GM21576 (cell line): ENCODE measurements around the gene RPS6KA3.
A peak's percentile ranks its signal among the peaks of the same experiment; 100 is the strongest.

Experiments
- ATAC-seq: cut with Tn5 transposase; IDR thresholded peaks from one replicate; pipeline ENCODE4 v1.9.1; 2021; ENCODE audit warnings: mild to moderate bottlenecking, moderate library complexity; ENCODE audit not compliant: unreplicated experiment

RPS6KA3 gene

DNA sequence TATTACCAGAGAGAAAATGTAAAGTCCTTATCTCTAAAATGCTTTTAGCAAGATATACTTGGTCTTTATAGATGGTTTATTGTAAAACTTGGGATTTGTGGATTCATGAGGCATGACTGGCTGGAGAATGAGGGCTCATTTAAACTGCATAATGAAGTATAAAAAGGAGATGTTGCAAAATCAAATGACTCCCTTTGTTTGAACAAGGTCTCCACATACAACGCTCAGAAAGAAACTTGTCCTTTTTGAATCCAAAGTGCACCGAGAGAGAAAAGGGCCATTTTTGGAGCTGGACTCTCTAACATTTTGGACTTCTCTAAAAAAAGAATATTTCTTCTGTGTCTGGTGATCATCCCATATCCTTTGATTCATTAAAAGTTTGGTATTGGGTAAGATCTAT is 117.4 kb downstream of the RPS6KA3 start:
- no peak for ATAC-seq

GRCh38 chrX:20147561-20147960 is 119.1 kb downstream of the RPS6KA3 start:
- ATAC-seq: no peak

DNA sequence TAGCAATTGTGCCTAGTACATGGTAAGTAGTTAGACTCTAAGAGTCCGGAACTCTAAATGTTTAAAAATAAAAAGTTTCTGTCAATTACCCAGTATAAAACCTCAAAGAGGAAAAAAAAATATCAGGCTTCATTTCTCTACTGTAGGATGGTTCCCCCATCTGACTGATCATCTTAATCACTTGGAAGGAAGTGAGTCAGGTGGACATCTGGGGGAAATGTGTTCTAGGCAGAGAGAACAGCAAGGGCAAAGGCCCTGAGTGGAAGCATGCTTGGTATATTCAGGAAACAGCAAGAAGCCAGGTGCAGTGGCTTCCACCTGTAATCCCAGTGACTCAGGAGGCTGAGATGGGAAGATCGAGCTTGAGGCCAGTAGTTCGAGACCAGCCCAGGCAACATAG is 122.2 kb downstream of the RPS6KA3 start:
- no peak for ATAC-seq

GRCh38 chrX:20143561-20143960 is 123.1 kb downstream of the RPS6KA3 start:
- no peak for ATAC-seq

DNA sequence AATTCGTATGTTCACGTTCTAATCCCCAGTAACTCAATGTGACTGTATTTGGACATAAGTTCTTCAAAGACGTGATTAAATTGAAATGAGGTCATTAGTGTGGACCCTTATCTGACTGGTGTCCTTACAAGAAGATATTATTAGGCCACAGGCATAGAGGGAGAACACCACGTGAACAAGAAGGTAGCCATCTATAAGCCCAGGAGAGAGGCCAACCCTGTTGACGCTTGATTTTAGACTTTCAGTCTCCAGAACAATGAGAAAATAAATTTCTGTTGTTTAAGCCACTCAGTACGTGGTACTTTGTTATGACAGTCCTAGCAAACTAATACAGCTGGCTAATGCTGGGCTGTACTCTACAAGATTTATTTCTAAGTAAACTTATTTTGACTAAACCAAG is 123.6 kb downstream of the RPS6KA3 start:
- no peak for ATAC-seq

DNA sequence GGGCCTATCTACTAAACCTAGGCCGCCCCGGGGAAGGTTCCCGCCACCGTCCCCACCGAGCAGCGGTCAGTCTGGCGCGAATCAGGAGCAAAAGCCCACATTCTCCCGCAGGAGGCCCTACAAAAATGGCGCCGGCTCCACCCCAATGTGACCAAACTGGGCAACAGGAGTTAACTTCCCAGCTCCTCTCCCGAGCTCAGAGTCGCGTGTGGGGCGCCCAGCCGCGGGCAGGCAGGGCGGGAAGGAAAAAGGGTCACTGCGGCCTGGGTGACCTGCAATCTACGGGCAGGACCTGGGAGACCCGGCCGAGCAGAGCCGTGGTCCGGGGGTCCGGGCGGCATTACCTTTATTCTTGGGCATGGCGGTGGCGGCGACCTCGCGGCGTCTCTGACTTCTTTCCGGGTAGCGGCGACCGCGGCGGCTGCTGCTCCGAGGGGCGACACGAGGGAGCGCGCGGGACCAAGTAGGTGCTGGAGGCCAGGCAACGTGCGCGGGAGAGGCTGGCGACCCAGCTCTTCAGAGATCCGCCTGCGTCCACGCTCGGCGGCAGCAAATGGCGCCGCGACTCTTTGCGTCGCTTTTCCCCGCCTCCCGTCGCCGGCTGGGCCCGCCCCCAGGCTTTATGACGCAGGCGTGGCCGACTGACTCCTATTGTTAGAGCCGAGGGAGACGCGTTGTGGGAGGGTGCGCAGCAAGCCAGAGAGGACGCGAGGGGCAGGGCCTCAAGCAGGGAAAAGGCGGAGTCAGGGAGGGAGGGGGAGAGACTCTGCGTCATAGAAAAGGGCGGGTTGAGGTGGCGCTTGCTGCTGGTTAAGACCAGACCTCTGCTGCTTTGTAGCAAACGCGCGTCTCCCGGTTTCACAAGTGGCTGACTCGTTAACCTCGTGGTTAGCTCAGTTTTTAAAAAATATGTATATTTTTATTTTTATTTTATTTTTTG is 125.2 kb downstream of the RPS6KA3 start, which contains the start of gene EIF1AX:
TSS of gene EIF1AX (minus strand) at position 558 of the 940 bp plus-strand sequence. CDS start at position 360, 198 bp downstream.
- peak; percentile 99 for ATAC-seq

DNA sequence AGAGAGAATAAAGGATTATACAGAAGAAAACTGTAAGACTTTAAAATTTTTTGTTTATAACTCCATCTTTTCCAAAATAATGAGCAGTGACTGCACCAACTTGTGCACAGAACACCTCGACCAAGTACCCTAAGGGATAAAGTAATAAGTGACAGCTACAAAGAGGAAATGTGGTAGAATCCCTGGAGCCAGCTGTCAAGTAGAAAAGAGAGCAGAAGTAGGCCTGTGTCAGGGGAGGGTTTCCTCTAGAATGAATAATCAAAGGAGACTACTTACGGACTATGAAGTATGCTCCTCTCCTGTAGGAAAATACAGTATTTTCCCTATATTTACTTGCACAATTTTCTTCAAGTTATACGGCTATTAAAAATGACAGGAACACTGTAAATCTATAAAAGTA is 126.3 kb downstream of the RPS6KA3 start:
- ATAC-seq: no peak

- ATAC-seq: no peak
These were observed 126.7 kb downstream of the RPS6KA3 start for GRCh38 chrX:20139966-20140365.

DNA sequence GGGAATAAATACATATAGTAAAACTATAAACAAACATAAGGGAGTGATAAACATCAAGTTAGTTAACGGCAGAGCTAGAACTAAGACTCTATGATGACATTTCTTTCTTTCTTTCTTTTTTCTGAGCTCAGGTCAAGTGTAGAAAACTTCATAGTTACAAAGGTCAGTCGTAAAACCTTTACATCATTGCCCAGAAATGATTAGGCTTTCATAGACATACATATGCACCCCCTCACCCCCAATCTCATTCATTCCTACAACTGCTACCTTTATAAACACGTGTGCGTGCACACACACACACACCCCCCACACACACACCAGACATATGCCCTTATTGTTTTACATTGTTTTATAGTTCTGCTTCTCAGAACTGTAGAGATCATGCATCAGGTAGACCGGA is 130.8 kb downstream of the RPS6KA3 start:
- ATAC-seq: no peak

DNA sequence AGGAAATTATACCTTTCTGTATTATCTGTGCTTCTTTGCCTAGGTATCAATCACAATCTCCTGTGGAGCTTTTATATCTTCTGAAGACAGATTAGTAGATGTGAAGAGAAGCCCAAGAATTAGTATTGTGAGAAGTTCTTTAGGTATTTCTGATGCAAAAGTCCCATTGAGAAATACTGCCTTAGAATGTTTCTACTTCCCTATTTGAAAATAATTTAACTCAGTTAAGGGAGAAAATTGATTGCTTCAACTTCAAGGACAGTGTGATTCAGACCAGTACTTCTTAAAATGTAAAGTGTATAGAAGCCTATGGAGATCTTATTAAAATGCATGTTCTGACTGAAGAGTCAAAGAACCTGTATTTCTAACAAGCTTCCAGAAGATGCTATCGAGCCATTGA is 134.0 kb downstream of the RPS6KA3 start:
- ATAC-seq: no peak

GRCh38 chrX:20130357-20130756 is 136.4 kb downstream of the RPS6KA3 start:
- ATAC-seq: no peak

- no peak for ATAC-seq
These were observed 137.2 kb downstream of the RPS6KA3 start for GRCh38 chrX:20129547-20129946.

DNA sequence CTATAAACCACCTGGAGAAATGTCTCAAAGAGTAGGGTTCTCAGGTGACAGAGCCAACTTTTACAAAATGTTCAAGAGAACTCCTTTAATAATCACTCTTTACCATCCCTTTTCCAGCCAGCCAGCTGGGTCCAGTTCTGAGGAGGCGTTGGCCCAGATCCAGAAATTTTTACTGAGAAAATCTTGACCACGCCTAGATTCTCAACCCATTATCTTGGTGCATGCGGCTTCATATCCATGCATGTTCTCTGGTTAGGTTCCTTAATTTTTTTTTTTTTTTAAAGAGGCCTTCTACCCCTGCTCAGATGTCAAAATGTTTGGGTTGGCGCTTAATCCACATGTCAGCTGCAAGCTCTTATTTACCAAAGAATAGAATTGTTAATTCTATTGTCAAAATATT is 138.0 kb downstream of the RPS6KA3 start:
- no peak for ATAC-seq

DNA sequence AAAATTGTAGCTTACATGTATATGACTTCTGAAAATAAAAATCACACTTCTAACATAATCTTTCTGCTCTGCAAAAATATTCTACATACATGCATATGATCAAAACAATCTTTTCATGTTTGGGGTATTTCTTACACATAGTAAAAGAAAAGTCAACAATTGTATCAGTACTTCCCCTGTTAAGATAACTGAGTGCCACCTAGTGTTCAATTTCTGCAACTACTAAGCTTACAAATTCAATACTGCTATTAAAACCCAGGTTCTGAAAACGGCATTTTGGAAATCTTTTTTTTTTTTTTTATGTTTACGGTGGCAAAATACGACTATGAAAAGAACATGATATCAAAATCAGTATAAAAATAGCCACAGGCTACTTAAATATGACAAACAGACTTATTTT is 139.3 kb downstream of the RPS6KA3 start:
- ATAC-seq: peak; percentile 69

- peak; percentile 62 for ATAC-seq
These were observed 139.9 kb downstream of the RPS6KA3 start for GRCh38 chrX:20126833-20127232.

- ATAC-seq: no peak
These were observed 141.7 kb downstream of the RPS6KA3 start for GRCh38 chrX:20124964-20125363.

GRCh38 chrX:20118065-20118824 is 148.5 kb downstream of the RPS6KA3 start:
- no peak for ATAC-seq

GRCh38 chrX:20116577-20117240 is 150.0 kb downstream of the RPS6KA3 start, which contains the start of gene MAP7D2:
TSS of gene MAP7D2 (minus strand) at chrX:20116907. CDS start at chrX:20116879, 28 bp downstream.
- no peak for ATAC-seq

DNA sequence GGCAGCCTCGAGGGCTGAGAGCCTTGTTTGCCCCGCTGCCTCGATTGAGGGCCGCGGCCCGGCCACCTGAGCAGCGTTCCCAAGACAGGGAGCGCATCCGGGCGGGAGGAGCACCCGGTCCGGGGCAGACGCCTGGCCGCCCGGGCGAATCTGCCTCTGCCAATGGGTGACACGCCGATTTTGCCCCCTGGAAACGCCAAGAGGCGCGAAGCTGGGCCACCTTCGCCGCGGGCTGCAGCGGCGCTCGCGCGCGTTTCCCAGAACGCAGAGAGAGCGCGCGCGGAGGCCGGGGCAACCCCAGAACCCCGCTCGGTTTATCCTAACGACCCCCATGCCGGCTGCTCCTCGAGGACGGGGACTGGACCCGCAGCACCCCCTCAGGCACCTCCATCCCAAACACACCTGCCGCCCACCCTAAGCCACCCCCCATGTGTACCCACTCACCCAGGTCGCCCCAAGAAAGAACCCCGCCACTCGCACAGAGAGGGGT is 150.6 kb downstream of the RPS6KA3 start:
- ATAC-seq: no peak

GRCh38 chrX:20112022-20112774 is 154.5 kb downstream of the RPS6KA3 start:
- ATAC-seq: no peak
